Measurements from ENCODE around the gene CDC16.

CDC16 gene

DNA sequence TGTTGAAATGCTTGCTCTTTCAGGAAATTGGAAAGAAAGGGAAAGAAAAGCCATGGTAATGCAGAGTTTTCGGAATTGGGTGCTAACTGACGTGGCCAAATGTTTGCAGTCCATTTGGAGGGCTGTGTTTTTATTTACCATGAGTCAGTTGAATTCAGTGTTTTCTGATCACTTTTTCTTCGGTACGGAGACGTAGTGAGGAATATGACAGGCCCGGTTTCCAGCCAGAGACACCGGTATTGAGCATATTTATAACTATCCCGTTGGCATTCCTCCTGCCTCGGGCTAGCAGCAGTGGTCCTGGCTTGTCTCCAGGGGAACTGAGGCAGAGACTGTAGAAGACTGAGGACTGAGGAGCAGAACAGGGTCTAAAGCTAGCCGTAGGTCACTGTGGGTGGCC, 1.0 kb downstream of the CDC16 start:
- H3K79me2 ChIP-seq (ENCODE audit: control insufficient read depth, insufficient read depth, low read length, poor library complexity) = peaks cover 10% of the 10 kb centered on the region
- no peaks in the 10 kb centered on the region for H3K9me3 ChIP-seq (ENCODE audit: insufficient read depth, low read depth, low read length)
- no peak overlapping the region for H3K14ac ChIP-seq (ENCODE audit: low read length)
- no peak overlapping the region for H2BK120ac ChIP-seq (ENCODE audit: insufficient read depth, low read length, poor library complexity)
- WGBS (ENCODE audit: extremely low coverage, insufficient coverage, insufficient read length) = no CpG with 5 or more reads among the region's 10 CpGs
- peaks cover 5 to 6% of the 10 kb centered on the region in 2 experiments for H3K4me1 ChIP-seq (ENCODE audit: control insufficient read depth in 1 of 2, insufficient read depth in 2 of 2, low read length in 2 of 2)
- H2BK5ac ChIP-seq (ENCODE audit: low read depth, low read length, poor library complexity) = no peak overlapping the region
- H3K4me2 ChIP-seq (ENCODE audit: low read length) = peak overlapping the region; percentile 77
- no peak overlapping the region for H3K23ac ChIP-seq (ENCODE audit: low read length)
- no peak overlapping the region for H4K12ac ChIP-seq (ENCODE audit: low read depth, low read length)
- no peak overlapping the region for H3K4me3 ChIP-seq (ENCODE audit: low read depth, low read length)
- H2AK5ac ChIP-seq (ENCODE audit: low read length) = no peak overlapping the region
- H4K8ac ChIP-seq (ENCODE audit: low read depth, low read length) = no peak overlapping the region
- H3K79me1 ChIP-seq (ENCODE audit: low read length) = peaks cover 7% of the 10 kb centered on the region
- no peak overlapping the region for H3K18ac ChIP-seq (ENCODE audit: low read length)
- H3K27me3 ChIP-seq (ENCODE audit: insufficient read depth, low read length) = no peaks in the 10 kb centered on the region
- no peak for DNase-seq
- H2BK12ac ChIP-seq (ENCODE audit: low read length) = no peak overlapping the region
- no peak overlapping the region for H4K91ac ChIP-seq (ENCODE audit: low read depth, low read length)
- no peak overlapping the region for H3K27ac ChIP-seq (ENCODE audit: low read depth, low read length)
- H3K36me3 ChIP-seq (ENCODE audit: control insufficient read depth in 1 of 2, insufficient read depth in 2 of 2, low read length in 2 of 2) = peaks cover 19 to 25% of the 10 kb centered on the region in 2 experiments
- H3K4ac ChIP-seq (ENCODE audit: low read depth, low read length) = peak overlapping the region; percentile 5
- H2AFZ ChIP-seq (ENCODE audit: insufficient read depth, low read length, poor library complexity) = no peak overlapping the region
- H3K9ac ChIP-seq (ENCODE audit: low read length) = no peak overlapping the region

DNA sequence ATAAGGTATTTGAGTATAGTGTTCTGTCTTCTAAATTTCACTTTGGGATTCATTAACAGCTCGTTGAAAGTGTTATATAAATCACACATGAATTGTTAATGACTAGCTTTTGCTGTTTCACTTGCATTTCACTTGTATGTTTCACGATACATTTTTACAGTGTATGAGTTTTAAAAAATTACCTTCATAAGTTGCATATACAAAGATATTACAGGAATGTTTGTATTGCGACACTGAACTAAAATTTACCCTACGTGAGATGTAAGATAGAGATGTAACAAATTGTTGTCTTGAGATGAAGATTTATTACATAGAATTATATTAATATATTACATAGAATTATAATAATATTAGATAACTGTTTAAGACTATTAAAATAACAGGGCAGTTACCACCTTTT, 1.5 kb downstream of the CDC16 start:
- Histone ChIP-seq H3K27ac (ENCODE audit: low read depth, low read length) (no peak overlapping the region), H3K4ac (ENCODE audit: low read depth, low read length) (no peak overlapping the region), H3K9ac (ENCODE audit: low read length) (no peak overlapping the region), H3K14ac (ENCODE audit: low read length) (no peak overlapping the region), H3K4me3 (ENCODE audit: low read depth, low read length) (no peak overlapping the region), H3K4me2 (ENCODE audit: low read length) (no peak overlapping the region), H2BK5ac (ENCODE audit: low read depth, low read length, poor library complexity) (no peak overlapping the region), H3K79me2 (ENCODE audit: control insufficient read depth, insufficient read depth, low read length, poor library complexity) (peaks cover 10% of the 10 kb centered on the region), H2AFZ (ENCODE audit: insufficient read depth, low read length, poor library complexity) (no peak overlapping the region), H3K36me3 (ENCODE audit: control insufficient read depth in 1 of 2, insufficient read depth in 2 of 2, low read length in 2 of 2) (peaks cover 20 to 29% of the 10 kb centered on the region in 2 experiments), H4K8ac (ENCODE audit: low read depth, low read length) (no peak overlapping the region), H3K9me3 (ENCODE audit: insufficient read depth, low read depth, low read length) (no peaks in the 10 kb centered on the region), H4K12ac (ENCODE audit: low read depth, low read length) (no peak overlapping the region), H4K91ac (ENCODE audit: low read depth, low read length) (no peak overlapping the region), H3K79me1 (ENCODE audit: low read length) (peaks cover 7% of the 10 kb centered on the region), H3K27me3 (ENCODE audit: insufficient read depth, low read length) (no peaks in the 10 kb centered on the region), H2BK12ac (ENCODE audit: low read length) (no peak overlapping the region), H2AK5ac (ENCODE audit: low read length) (no peak overlapping the region), H2BK120ac (ENCODE audit: insufficient read depth, low read length, poor library complexity) (no peak overlapping the region), H3K4me1 (ENCODE audit: control insufficient read depth in 1 of 2, insufficient read depth in 2 of 2, low read length in 2 of 2) (peaks cover 5 to 6% of the 10 kb centered on the region in 2 experiments), H3K23ac (ENCODE audit: low read length) (no peak overlapping the region), H3K18ac (ENCODE audit: low read length) (no peak overlapping the region)
- peak in 1 of 2 donors; percentile 21 for DNase-seq
- WGBS (ENCODE audit: extremely low coverage, insufficient coverage, insufficient read length) = no CpG with 5 or more reads among the region's 4 CpGs

DNA sequence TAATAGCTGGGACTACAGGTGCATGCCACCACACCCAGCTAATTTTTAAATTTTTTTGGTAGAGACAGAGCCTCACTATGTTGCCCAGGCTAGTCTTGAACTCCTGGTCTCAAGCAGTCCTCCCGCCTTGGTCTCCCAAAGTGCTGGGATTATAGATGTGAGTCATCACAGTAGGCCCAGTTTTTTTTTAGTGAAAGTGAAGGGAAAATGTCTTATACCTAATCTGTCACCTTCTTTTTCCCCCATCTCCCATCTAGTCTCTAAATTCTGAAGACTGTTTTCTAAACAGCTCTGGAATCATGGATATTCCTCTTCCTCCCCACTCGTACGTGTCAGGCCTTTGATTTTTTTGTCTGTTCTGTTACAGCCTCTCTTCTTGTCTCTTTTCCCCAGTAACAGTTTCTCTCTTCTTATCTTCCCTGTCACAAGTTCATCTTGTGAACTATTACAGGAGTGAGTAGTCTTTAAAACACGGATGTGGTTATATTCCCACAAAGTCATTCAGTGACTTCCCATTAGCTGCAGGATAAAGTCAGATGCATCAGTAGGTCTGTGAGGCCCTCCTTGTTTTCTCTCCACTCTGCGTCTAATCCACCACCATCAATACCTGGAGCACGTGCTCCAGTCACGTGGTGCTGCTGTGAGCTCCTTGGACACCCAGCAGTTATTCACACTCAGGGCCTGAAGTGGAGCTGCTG, 2.9 kb downstream of the CDC16 start:
- Histone ChIP-seq H2BK5ac (ENCODE audit: low read depth, low read length, poor library complexity) (no peak overlapping the region), H3K14ac (ENCODE audit: low read length) (no peak overlapping the region), H4K91ac (ENCODE audit: low read depth, low read length) (no peak overlapping the region), H3K79me2 (ENCODE audit: control insufficient read depth, insufficient read depth, low read length, poor library complexity) (peaks cover 10% of the 10 kb centered on the region), H3K36me3 (ENCODE audit: control insufficient read depth in 1 of 2, insufficient read depth in 2 of 2, low read length in 2 of 2) (peaks cover 21 to 41% of the 10 kb centered on the region in 2 experiments), H3K9me3 (ENCODE audit: insufficient read depth, low read depth, low read length) (no peaks in the 10 kb centered on the region), H3K4me1 (ENCODE audit: control insufficient read depth in 1 of 2, insufficient read depth in 2 of 2, low read length in 2 of 2) (peaks cover 5 to 6% of the 10 kb centered on the region in 2 experiments), H2BK12ac (ENCODE audit: low read length) (no peak overlapping the region), H3K4me3 (ENCODE audit: low read depth, low read length) (no peak overlapping the region), H4K12ac (ENCODE audit: low read depth, low read length) (no peak overlapping the region), H3K4ac (ENCODE audit: low read depth, low read length) (no peak overlapping the region), H2AFZ (ENCODE audit: insufficient read depth, low read length, poor library complexity) (no peak overlapping the region), H2AK5ac (ENCODE audit: low read length) (no peak overlapping the region), H3K23ac (ENCODE audit: low read length) (no peak overlapping the region), H3K79me1 (ENCODE audit: low read length) (peaks cover 7% of the 10 kb centered on the region), H2BK120ac (ENCODE audit: insufficient read depth, low read length, poor library complexity) (no peak overlapping the region), H3K18ac (ENCODE audit: low read length) (no peak overlapping the region), H3K27me3 (ENCODE audit: insufficient read depth, low read length) (no peaks in the 10 kb centered on the region), H4K8ac (ENCODE audit: low read depth, low read length) (no peak overlapping the region), H3K4me2 (ENCODE audit: low read length) (no peak overlapping the region), H3K27ac (ENCODE audit: low read depth, low read length) (no peak overlapping the region), H3K9ac (ENCODE audit: low read length) (no peak overlapping the region)
- whole genome bisulfite sequencing (ENCODE audit: extremely low coverage, insufficient coverage, insufficient read length) = no CpG with 5 or more reads among the region's 7 CpGs
- DNase-seq = no peak

DNA sequence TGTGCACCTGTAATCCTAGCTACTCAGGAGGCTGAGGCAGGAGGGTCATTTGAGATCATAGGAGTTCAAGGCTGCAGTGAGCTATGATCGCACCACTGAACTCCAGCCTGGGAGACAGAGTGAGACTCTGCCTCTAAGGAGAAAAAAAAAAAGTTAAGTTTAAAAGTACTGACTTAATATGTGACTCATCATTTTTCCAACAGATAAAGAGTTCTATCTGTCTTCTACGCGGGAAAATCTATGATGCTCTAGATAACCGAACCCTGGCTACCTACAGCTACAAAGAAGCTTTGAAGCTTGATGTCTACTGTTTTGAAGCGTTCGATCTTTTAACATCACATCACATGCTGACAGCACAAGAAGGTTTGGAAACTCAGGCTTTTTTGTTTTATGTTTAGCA, 7.2 kb downstream of the CDC16 start:
- Histone ChIP-seq H3K18ac (ENCODE audit: low read length) (no peak overlapping the region), H3K4me3 (ENCODE audit: low read depth, low read length) (no peak overlapping the region), H2AK5ac (ENCODE audit: low read length) (no peak overlapping the region), H3K27ac (ENCODE audit: low read depth, low read length) (no peak overlapping the region), H3K23ac (ENCODE audit: low read length) (no peak overlapping the region), H4K12ac (ENCODE audit: low read depth, low read length) (no peak overlapping the region), H4K8ac (ENCODE audit: low read depth, low read length) (no peak overlapping the region), H2BK5ac (ENCODE audit: low read depth, low read length, poor library complexity) (no peak overlapping the region), H3K9ac (ENCODE audit: low read length) (no peak overlapping the region), H3K36me3 (ENCODE audit: control insufficient read depth in 1 of 2, insufficient read depth in 2 of 2, low read length in 2 of 2) (peaks cover 27 to 56% of the 10 kb centered on the region in 2 experiments), H3K4me2 (ENCODE audit: low read length) (no peak overlapping the region), H3K9me3 (ENCODE audit: insufficient read depth, low read depth, low read length) (no peaks in the 10 kb centered on the region), H2BK120ac (ENCODE audit: insufficient read depth, low read length, poor library complexity) (no peak overlapping the region), H3K14ac (ENCODE audit: low read length) (no peak overlapping the region), H3K79me1 (ENCODE audit: low read length) (no peaks in the 10 kb centered on the region), H2BK12ac (ENCODE audit: low read length) (no peak overlapping the region), H3K27me3 (ENCODE audit: insufficient read depth, low read length) (no peaks in the 10 kb centered on the region), H3K4me1 (ENCODE audit: control insufficient read depth in 1 of 2, insufficient read depth in 2 of 2, low read length in 2 of 2) (no peaks in the 10 kb centered on the region), H2AFZ (ENCODE audit: insufficient read depth, low read length, poor library complexity) (no peak overlapping the region), H4K91ac (ENCODE audit: low read depth, low read length) (no peak overlapping the region), H3K79me2 (ENCODE audit: control insufficient read depth, insufficient read depth, low read length, poor library complexity) (no peaks in the 10 kb centered on the region), H3K4ac (ENCODE audit: low read depth, low read length) (no peak overlapping the region)
- WGBS (ENCODE audit: extremely low coverage, insufficient coverage, insufficient read length) = no CpG with 5 or more reads among the region's 6 CpGs
- no peak for DNase-seq

Measured in trophoblast cell (in vitro differentiated cells and primary cell).